PC-3 (cell line): ENCODE data around the gene ARHGAP40. TPM values are rescaled to one million over a fixed set of nuclear protein-coding genes. Genes with fewer than 3 reads are reported as not detected.

Source experiments
- ATAC-seq: fragments of 200-7000 bp; cut with Tn5 transposase; 2 replicates; pipeline ENCODE4 v1.9.1; 2020; ENCODE audit warnings: mild to moderate bottlenecking, moderate library complexity
- BruUV-seq: library from RNA; stranded (reverse); fragments of 400-500 nt; replicated peaks from 2 replicates; lab custom pipeline; 2021; lab: Mats Ljungman, UMichigan
- CTCF ChIA-PET: fragments of 300-600 bp; sonication (Branson Sonifier 250); formaldehyde crosslinking; loops from one replicate; lab custom pipeline; 2022; ENCODE audit warnings: antibody characterized with exemption; lab: Charles Lee
- POLR2A ChIA-PET: fragments of 300-600 bp; sonication (Branson Sonifier 250); formaldehyde crosslinking; loops from one replicate; lab custom pipeline; 2022; ENCODE audit warnings: antibody characterized with exemption; ENCODE audit not compliant: unreplicated experiment; lab: Charles Lee
- DNase-seq: peaks from one replicate; pipeline ENCODE4 v3.0.0-alpha.2; 2015
- H2AFZ ChIP-seq: fragments of 300-600 bp; sonication (generic); 2 replicates; pipeline ENCODE4 v1.6.0; 2016; ENCODE audit warnings: antibody characterized with exemption, low read length
- H3F3A ChIP-seq: fragments of 300-600 bp; sonication (generic); one replicate; pipeline ENCODE4 v1.6.0; 2017; ENCODE audit warnings: antibody characterized with exemption, low read length, control low read depth, mild to moderate bottlenecking; ENCODE audit not compliant: unreplicated experiment
- H3K27ac ChIP-seq: fragments of 300-600 bp; sonication (generic); 2 replicates; pipeline ENCODE4 v1.5.1; 2016; ENCODE audit warnings: mild to moderate bottlenecking, low read length
- H3K27me3 ChIP-seq: fragments of 300-600 bp; sonication (generic); 2 replicates; pipeline ENCODE4 v1.6.1; 2016; ENCODE audit warnings: low read length, mixed read lengths
- H3K36me3 ChIP-seq: fragments of 300-600 bp; sonication (generic); 2 replicates; pipeline ENCODE4 v1.6.1; 2016; ENCODE audit warnings: low read depth, mixed run types, low read length, mixed read lengths
- H3K4me1 ChIP-seq: fragments of 300-600 bp; sonication (generic); 2 replicates; pipeline ENCODE4 v1.5.1; 2016; ENCODE audit warnings: low read length; ENCODE audit not compliant: insufficient read depth
- H3K4me2 ChIP-seq: fragments of 300-600 bp; sonication (generic); 2 replicates; pipeline ENCODE4 v1.6.0; 2016; ENCODE audit warnings: low read length
- H3K4me3 ChIP-seq: fragments of 300-600 bp; sonication (generic); 2 replicates; pipeline ENCODE4 v1.5.1; 2016; ENCODE audit warnings: mild to moderate bottlenecking, low read length, mixed read lengths
- H3K79me2 ChIP-seq: fragments of 300-600 bp; sonication (generic); 2 replicates; pipeline ENCODE4 v1.6.1; 2017; ENCODE audit warnings: low read length, mixed read lengths
- H3K9ac ChIP-seq: fragments of 300-600 bp; sonication (generic); 2 replicates; pipeline ENCODE4 v1.6.0; 2016; ENCODE audit warnings: mild to moderate bottlenecking, low read length
- H3K9me2 ChIP-seq: fragments of 300-600 bp; sonication (generic); replicated peaks from 2 replicates; pipeline ENCODE4 v1.6.1; 2016; ENCODE audit warnings: mixed run types, low read length, mixed read lengths
- H3K9me3 ChIP-seq: fragments of 300-600 bp; sonication (generic); 2 replicates; pipeline ENCODE4 v1.6.1; 2016; ENCODE audit warnings: low read length, mixed read lengths
- H4K20me1 ChIP-seq: fragments of 300-600 bp; sonication (generic); 2 replicates; pipeline ENCODE4 v1.6.1; 2016; ENCODE audit warnings: low read length, mixed read lengths
- EZH2 ChIP-seq: fragments of 300-600 bp; sonication (generic); IDR thresholded peaks from one replicate; pipeline ENCODE4 v1.6.1; 2017; ENCODE audit warnings: antibody characterized with exemption, mild to moderate bottlenecking, low read length; ENCODE audit not compliant: unreplicated experiment
- EZH2phosphoT487 ChIP-seq: fragments of 300-600 bp; sonication (generic); IDR thresholded peaks from 2 replicates; pipeline ENCODE4 v1.6.1; 2018; ENCODE audit warnings: mild to moderate bottlenecking, antibody characterized with exemption, low read length, borderline replicate concordance
- intact Hi-C: fragments of 100-400 bp; cut with micrococcal nuclease; formaldehyde crosslinking; loops from 2 replicates; pipeline ENCODE4 v1.9.0; 2023
- total RNA-seq: library from RNA; depleted of rRNA; stranded (reverse); fragments of >200 nt; gene quantifications from 2 replicates; pipeline ENCODE4 v1.2.3, GENCODE V29; 2014
- TF ChIP-seq, protein P1 (sequence below): fragments of 300-600 bp; sonication (generic); conservative IDR thresholded peaks from 2 replicates; pipeline ENCODE4 v1.5.1; 2017; ENCODE audit warnings: antibody characterized with exemption, low read depth, mild to moderate bottlenecking, low read length

The ARHGAP40 gene
- total RNA-seq, 1 experiment from 2014 or later: not detected

DNA sequence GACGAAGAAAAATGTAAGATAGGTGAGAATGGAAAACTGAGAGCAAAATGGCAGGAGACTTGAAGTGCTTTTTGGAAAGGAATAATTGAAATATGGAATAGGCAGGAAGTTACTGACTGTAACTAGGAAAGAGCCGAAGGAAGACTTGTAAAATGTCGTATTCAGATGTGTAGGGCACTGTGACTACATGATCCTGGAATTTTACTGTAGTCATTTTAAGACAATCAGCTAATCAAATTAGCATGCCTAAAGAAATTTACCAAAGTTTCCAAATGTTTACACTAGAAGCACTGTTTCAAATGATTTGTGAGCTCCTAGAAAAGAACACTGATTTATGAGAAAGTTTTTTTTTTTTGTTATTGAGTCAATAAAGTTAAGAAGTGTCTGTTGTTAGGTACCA lies 41.8 kb upstream of the ARHGAP40 start:
- H4K20me1 ChIP-seq: no peaks in the 10 kb centered on the region
- H3K27me3 ChIP-seq: no peaks in the 10 kb centered on the region
- intact Hi-C loops: no loop called here
- H3K79me2 ChIP-seq: no peaks in the 10 kb centered on the region
- TF ChIP-seq EZH2 (no peak), EZH2phosphoT487 (no peak)
- TF ChIP-seq, protein P1, sequence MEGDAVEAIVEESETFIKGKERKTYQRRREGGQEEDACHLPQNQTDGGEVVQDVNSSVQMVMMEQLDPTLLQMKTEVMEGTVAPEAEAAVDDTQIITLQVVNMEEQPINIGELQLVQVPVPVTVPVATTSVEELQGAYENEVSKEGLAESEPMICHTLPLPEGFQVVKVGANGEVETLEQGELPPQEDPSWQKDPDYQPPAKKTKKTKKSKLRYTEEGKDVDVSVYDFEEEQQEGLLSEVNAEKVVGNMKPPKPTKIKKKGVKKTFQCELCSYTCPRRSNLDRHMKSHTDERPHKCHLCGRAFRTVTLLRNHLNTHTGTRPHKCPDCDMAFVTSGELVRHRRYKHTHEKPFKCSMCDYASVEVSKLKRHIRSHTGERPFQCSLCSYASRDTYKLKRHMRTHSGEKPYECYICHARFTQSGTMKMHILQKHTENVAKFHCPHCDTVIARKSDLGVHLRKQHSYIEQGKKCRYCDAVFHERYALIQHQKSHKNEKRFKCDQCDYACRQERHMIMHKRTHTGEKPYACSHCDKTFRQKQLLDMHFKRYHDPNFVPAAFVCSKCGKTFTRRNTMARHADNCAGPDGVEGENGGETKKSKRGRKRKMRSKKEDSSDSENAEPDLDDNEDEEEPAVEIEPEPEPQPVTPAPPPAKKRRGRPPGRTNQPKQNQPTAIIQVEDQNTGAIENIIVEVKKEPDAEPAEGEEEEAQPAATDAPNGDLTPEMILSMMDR: no peak
- no peaks in the 10 kb centered on the region for H3F3A ChIP-seq
- no peak overlapping the region for H3K4me3 ChIP-seq
- H3K4me1 ChIP-seq: no peaks in the 10 kb centered on the region
- no peak overlapping the region for H3K4me2 ChIP-seq
- H3K9me3 ChIP-seq: no peaks in the 10 kb centered on the region
- no peak overlapping the region for H3K27ac ChIP-seq
- no peaks in the 10 kb centered on the region for H3K9me2 ChIP-seq
- BruUV-seq: no TSS peak
- peaks cover 27% of the 10 kb centered on the region for H3K36me3 ChIP-seq
- no peak overlapping the region for H2AFZ ChIP-seq
- ATAC-seq (no peak), DNase-seq (no peak)
- POLR2A ChIA-PET: no interaction called here
- no peak overlapping the region for H3K9ac ChIP-seq
- CTCF ChIA-PET: no interaction called here

GRCh38 chr20:38563802-38564431 lies 37.7 kb upstream of the ARHGAP40 start:
- Histone ChIP-seq H3F3A (no peaks in the 10 kb centered on the region), H3K27me3 (no peaks in the 10 kb centered on the region), H4K20me1 (no peaks in the 10 kb centered on the region), H3K4me3 (no peak overlapping the region), H3K79me2 (no peaks in the 10 kb centered on the region), H3K4me1 (no peaks in the 10 kb centered on the region), H2AFZ (no peak overlapping the region), H3K27ac (no peak overlapping the region), H3K4me2 (no peak overlapping the region), H3K9me3 (no peaks in the 10 kb centered on the region), H3K9me2 (no peaks in the 10 kb centered on the region), H3K9ac (no peak overlapping the region), H3K36me3 (peaks cover 25% of the 10 kb centered on the region; the same call in 1 of the 2 replicates)
- BruUV-seq: no TSS peak
- no peak for DNase-seq
- ChIA-PET CTCF (no interaction called here), POLR2A (no interaction called here)
- TF ChIP-seq EZH2 (no peak), EZH2phosphoT487 (no peak)
- TF ChIP-seq, protein P1: no peak
- intact Hi-C loops: no loop called here
- ATAC-seq: no peak

GRCh38 chr20:38564680-38565079 lies 36.9 kb upstream of the ARHGAP40 start:
- DNase-seq (no peak), ATAC-seq (no peak)
- Histone ChIP-seq H3K9me3 (no peaks in the 10 kb centered on the region), H3K79me2 (no peaks in the 10 kb centered on the region), H3K4me2 (no peak overlapping the region), H3K27ac (no peak overlapping the region), H2AFZ (no peak overlapping the region), H3K4me1 (no peaks in the 10 kb centered on the region), H3K9me2 (no peaks in the 10 kb centered on the region), H3K27me3 (no peaks in the 10 kb centered on the region), H3K4me3 (no peak overlapping the region), H3K36me3 (peaks cover 21% of the 10 kb centered on the region; the same call in 1 of the 2 replicates), H4K20me1 (no peaks in the 10 kb centered on the region), H3F3A (no peaks in the 10 kb centered on the region), H3K9ac (no peak overlapping the region)
- ChIA-PET CTCF (no interaction called here), POLR2A (no interaction called here)
- TF ChIP-seq, protein P1: no peak
- no peak for TF ChIP-seq EZH2phosphoT487
- intact Hi-C loops: no loop called here
- no TSS peak for BruUV-seq
